ENCODE results near the gene PRRC2B. TPM values are rescaled to one million over a fixed set of nuclear protein-coding genes. Genes with fewer than 3 reads are reported as not detected.

Gene PRRC2B
- total RNA-seq, 4 donors from 2014 or later, result 102 to 168 (median 144) TPM

GRCh38 chr9:131429121-131430012 is 35.5 kb downstream of the PRRC2B start:
- DNase-seq (ENCODE audit: low spot score in 2 of 2), result no peak
- H3K4me3 ChIP-seq (ENCODE audit: low read depth, poor library complexity, severe bottlenecking), result no peak overlapping the region
- TF ChIP-seq CTCF (IDR thresholded peaks at IDR 0.05), result no peak
- intact Hi-C loops (cut with DNase I; ENCODE audit: low total_unique reads), result no loop called here
- 79 to 81% methylated on average over 10 of the region's 10 CpGs for WGBS, 2 donors

- H3K4me3 ChIP-seq (ENCODE audit: low read depth, poor library complexity, severe bottlenecking), result no peak overlapping the region
- intact Hi-C loops (cut with DNase I; ENCODE audit: low total_unique reads), result no loop called here
- 50 to 63% methylated on average over 4 of the region's 4 CpGs for WGBS, 2 donors
- no peak for TF ChIP-seq POLR2A (IDR thresholded peaks at IDR 0.05)
- DNase-seq (ENCODE audit: low spot score in 2 of 2), result peak in 1 of 2 donors; percentile 42
These were observed 38.2 kb downstream of the PRRC2B start for GRCh38 chr9:131432050-131432449.

- no peak for DNase-seq (ENCODE audit: low spot score in 2 of 2)
- TF ChIP-seq POLR2A (IDR thresholded peaks at IDR 0.05), result no peak
- TF ChIP-seq CTCF (IDR thresholded peaks at IDR 0.05), result no peak
- intact Hi-C loops (cut with DNase I; ENCODE audit: low total_unique reads), result no loop called here
- 65 to 70% methylated on average over 15 of the region's 15 CpGs for WGBS, 2 donors
- H3K4me3 ChIP-seq (ENCODE audit: low read depth, poor library complexity, severe bottlenecking), result no peak overlapping the region
These were observed 38.9 kb downstream of the PRRC2B start for GRCh38 chr9:131432597-131433301.

- TF ChIP-seq CTCF (IDR thresholded peaks at IDR 0.05) (no peak), POLR2A (IDR thresholded peaks at IDR 0.05) (no peak)
- H3K4me3 ChIP-seq (ENCODE audit: low read depth, poor library complexity, severe bottlenecking), result no peak overlapping the region
- WGBS, 2 donors, result 53 to 55% methylated on average over 3 of the region's 3 CpGs
- no peak for DNase-seq (ENCODE audit: low spot score in 2 of 2)
- intact Hi-C loops (cut with DNase I; ENCODE audit: low total_unique reads), result no loop called here
These were observed 39.5 kb downstream of the PRRC2B start for GRCh38 chr9:131433302-131433854.

- TF ChIP-seq POLR2A (IDR thresholded peaks at IDR 0.05) (no peak), CTCF (IDR thresholded peaks at IDR 0.05) (no peak)
- 87 to 88% methylated on average over 7 of the region's 7 CpGs for WGBS, 2 donors
- DNase-seq (ENCODE audit: low spot score in 2 of 2), result no peak
- intact Hi-C loops (cut with DNase I; ENCODE audit: low total_unique reads), result no loop called here
- H3K4me3 ChIP-seq (ENCODE audit: low read depth, poor library complexity, severe bottlenecking), result no peak overlapping the region
These were observed 40.8 kb downstream of the PRRC2B start for GRCh38 chr9:131434673-131435072.

GRCh38 chr9:131436376-131436775 is 42.5 kb downstream of the PRRC2B start:
- intact Hi-C loops (cut with DNase I; ENCODE audit: low total_unique reads), result no loop called here
- no peak for DNase-seq (ENCODE audit: low spot score in 2 of 2)
- H3K4me3 ChIP-seq (ENCODE audit: low read depth, poor library complexity, severe bottlenecking), result no peak overlapping the region
- no peak for TF ChIP-seq CTCF (IDR thresholded peaks at IDR 0.05)
- TF ChIP-seq POLR2A (IDR thresholded peaks at IDR 0.05), result no peak
- 85 to 88% methylated on average over 12 of the region's 12 CpGs for WGBS, 2 donors

Data from lower leg skin (tissue), 4 donors.